Peyer's patch (tissue), 4 donors: ENCODE data around the gene GOLGA5. TPM values are rescaled to one million over a fixed set of nuclear protein-coding genes. Genes with fewer than 3 reads are reported as not detected.

Source experiments
- DNase-seq, 3 donors: peaks; one replicate each; pipeline ENCODE4 v3.0.0-alpha.2; 2017 to 2019
- H3K27ac ChIP-seq, 4 donors: fragments of 200-600 bp; sonication (generic); one replicate each; pipeline ENCODE4 v1.5.1; 2016 to 2019
- H3K27me3 ChIP-seq, 2 donors: fragments of 200-600 bp; sonication (generic); one replicate each; pipeline ENCODE4 v1.5.1; 2019
- H3K36me3 ChIP-seq, 3 donors: fragments of 200-600 bp; sonication (generic); one replicate each; pipeline ENCODE4 v1.5.1; 2016 to 2019
- H3K4me1 ChIP-seq, 4 donors: fragments of 200-600 bp; sonication (generic); one replicate each; pipeline ENCODE4 v1.5.1; 2016 to 2019
- H3K4me3 ChIP-seq, 4 donors: fragments of 200-600 bp; sonication (generic); 1 replicate in 3 of 4; 2 replicates in 1 of 4; pipeline ENCODE4 v1.5.1; 2016 to 2019; ENCODE audit warnings: mild to moderate bottlenecking in 1 of 4
- H3K9me3 ChIP-seq, 4 donors: fragments of 200-600 bp; sonication (generic); one replicate each; pipeline ENCODE4 v1.5.1; 2016 to 2019; ENCODE audit warnings: mild to moderate bottlenecking in 1 of 4
- POLR2A ChIP-seq, 2 donors: fragments of 450-650 bp; IDR thresholded peaks; one replicate each; pipeline ENCODE4 v1.5.1; 2017; ENCODE audit warnings: antibody characterized with exemption in 2 of 2, mild to moderate bottlenecking in 2 of 2, moderate library complexity in 2 of 2
- total RNA-seq, 4 donors: library from RNA; depleted of rRNA; stranded (reverse); fragments of >200 nt; gene quantifications; one replicate each; pipeline ENCODE4 v1.1.0, GENCODE V29; 2016
- TF ChIP-seq, protein P1 (sequence below), 6 experiments: fragments of 450-650 bp in 4 of 6; fragments of 200-600 bp in 2 of 6; sonication (generic) in 1 of 6; IDR thresholded peaks; one replicate each; pipeline ENCODE4 v1.5.1; 2017 to 2019; ENCODE audit warnings: antibody characterized with exemption in 6 of 6, mild to moderate bottlenecking in 3 of 6, moderate library complexity in 1 of 6

Gene GOLGA5
- total RNA-seq, 4 donors from 2014 or later = 29.9 to 49.5 (median 34.6) TPM

DNA sequence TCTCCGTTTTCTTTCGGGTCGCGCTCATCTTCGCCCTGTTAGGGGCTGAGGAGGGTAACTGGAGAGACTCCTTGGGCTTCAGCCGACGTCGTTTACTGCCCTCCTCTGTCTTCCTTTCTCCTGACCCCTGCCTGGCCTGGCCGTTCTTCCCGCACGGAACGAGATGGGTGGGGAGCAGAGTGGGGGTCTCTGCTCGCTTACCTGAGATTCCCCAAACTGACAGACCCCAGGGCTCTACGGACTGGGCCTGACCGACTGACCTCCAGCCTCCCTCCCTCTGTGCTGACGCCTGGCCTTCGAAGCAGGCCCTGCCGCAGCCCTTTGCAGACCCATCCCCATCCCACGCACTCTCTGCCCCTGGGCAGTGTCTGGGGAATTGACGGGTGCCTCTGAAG lies 439 bp downstream of the GOLGA5 start:
- H3K4me3 ChIP-seq = peak overlapping the region; percentile 86 to 92 (median 89)
- peaks cover 0 to 1% (median 0%) of the 10 kb centered on the region in 4 donors for H3K9me3 ChIP-seq
- peaks cover 0 to 25% (median 6%) of the 10 kb centered on the region in 4 donors for H3K4me1 ChIP-seq
- no peak for TF ChIP-seq POLR2A (IDR thresholded peaks at IDR 0.05)
- TF ChIP-seq, protein P1, sequence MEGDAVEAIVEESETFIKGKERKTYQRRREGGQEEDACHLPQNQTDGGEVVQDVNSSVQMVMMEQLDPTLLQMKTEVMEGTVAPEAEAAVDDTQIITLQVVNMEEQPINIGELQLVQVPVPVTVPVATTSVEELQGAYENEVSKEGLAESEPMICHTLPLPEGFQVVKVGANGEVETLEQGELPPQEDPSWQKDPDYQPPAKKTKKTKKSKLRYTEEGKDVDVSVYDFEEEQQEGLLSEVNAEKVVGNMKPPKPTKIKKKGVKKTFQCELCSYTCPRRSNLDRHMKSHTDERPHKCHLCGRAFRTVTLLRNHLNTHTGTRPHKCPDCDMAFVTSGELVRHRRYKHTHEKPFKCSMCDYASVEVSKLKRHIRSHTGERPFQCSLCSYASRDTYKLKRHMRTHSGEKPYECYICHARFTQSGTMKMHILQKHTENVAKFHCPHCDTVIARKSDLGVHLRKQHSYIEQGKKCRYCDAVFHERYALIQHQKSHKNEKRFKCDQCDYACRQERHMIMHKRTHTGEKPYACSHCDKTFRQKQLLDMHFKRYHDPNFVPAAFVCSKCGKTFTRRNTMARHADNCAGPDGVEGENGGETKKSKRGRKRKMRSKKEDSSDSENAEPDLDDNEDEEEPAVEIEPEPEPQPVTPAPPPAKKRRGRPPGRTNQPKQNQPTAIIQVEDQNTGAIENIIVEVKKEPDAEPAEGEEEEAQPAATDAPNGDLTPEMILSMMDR (IDR thresholded peaks at IDR 0.05) = no peak
- H3K27me3 ChIP-seq = no peaks in the 10 kb centered on the region
- DNase-seq = no peak
- H3K27ac ChIP-seq = peak overlapping the region; percentile 84 to 90 (median 84)
- peaks cover 0 to 16% (median 0%) of the 10 kb centered on the region in 3 donors for H3K36me3 ChIP-seq

DNA sequence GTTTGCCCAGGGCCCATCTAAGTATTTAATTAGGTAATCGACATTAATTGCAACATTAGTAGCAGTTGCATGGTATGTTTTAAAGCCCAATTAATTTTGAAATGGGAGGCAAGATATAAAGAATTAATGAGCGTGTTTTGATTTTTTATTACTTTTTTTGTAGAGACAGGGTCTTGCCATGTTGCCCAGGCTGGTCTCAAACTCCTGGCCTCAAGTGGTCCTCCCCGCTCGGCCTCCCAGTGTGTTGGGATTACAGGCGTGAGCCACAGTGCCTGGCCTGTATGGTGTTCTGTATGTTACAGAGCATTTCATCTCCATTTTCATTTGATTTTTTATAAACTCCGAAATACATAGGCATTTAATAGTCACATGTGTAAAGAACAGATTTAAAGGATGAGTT lies 856 bp downstream of the GOLGA5 start:
- H3K4me3 ChIP-seq = peak overlapping the region; percentile 86 to 92 (median 89)
- H3K9me3 ChIP-seq = no peaks in the 10 kb centered on the region
- peak overlapping the region; percentile 84 to 90 (median 84) for H3K27ac ChIP-seq
- no peak for TF ChIP-seq POLR2A (IDR thresholded peaks at IDR 0.05)
- TF ChIP-seq, protein P1 (IDR thresholded peaks at IDR 0.05) = no peak
- H3K36me3 ChIP-seq = peaks cover 0 to 16% (median 0%) of the 10 kb centered on the region in 3 donors
- no peak for DNase-seq
- no peaks in the 10 kb centered on the region for H3K27me3 ChIP-seq
- peaks cover 0 to 29% (median 6%) of the 10 kb centered on the region in 4 donors for H3K4me1 ChIP-seq

DNA sequence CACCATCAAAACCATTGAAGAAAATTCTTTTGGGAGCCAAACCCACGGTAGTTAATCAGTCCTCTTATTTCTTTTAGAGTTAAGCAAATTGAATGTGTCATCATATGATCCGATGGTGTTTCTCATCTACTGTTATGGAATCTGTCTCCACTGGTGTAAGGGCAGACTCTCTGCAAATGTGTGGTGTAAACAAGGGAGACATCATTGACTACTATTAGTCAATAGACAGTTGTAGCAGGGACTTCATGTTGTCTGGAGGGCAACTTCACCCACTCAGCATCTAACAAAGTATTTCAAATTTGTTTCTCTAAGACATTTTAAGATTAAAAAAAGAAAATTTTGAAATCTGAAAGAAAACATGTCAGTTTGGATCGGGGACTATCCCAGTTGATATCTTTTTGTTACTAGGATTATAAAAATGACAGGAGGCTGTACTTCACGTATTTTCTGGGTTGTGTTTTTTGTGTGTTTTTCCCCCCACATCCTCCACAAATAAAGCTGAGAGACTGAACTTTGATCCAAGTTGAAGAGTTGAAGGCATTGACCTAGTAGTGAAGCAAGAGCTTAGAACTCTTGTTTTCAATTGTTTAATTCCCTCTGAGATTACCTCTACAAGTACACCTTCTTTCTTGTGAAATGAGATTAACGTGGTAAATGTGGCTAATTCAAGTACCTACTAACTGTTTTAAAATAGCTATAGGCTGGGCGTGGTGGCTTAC lies 4.0 kb downstream of the GOLGA5 start:
- Histone ChIP-seq H3K27ac (no peak overlapping the region), H3K36me3 (peaks cover 0 to 16% (median 0%) of the 10 kb centered on the region in 3 donors), H3K27me3 (no peaks in the 10 kb centered on the region), H3K4me1 (peaks cover 0 to 38% (median 6%) of the 10 kb centered on the region in 4 donors), H3K9me3 (no peaks in the 10 kb centered on the region), H3K4me3 (no peak overlapping the region)
- no peak for DNase-seq
- TF ChIP-seq, protein P1 (IDR thresholded peaks at IDR 0.05) = no peak
- TF ChIP-seq POLR2A (IDR thresholded peaks at IDR 0.05) = no peak

DNA sequence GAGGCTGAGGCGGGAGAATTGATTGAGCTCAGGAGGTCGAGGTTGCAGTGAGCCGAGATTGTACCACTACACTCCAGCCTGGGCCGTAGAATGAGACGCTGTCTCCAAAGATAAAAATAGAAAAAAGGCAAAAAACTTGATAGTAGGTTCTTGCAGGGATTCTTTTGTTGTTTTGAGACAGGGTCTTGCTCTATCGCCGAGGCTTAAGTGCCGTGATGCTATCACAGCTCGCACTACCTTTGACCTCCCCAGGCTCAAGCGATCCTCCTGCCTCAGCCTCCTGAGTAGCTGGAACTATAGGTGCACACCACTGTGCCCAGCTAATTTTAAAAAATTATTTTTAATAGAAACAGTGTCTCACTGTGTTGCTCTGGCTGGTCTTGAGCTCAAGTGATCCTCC lies 4.7 kb downstream of the GOLGA5 start:
- Histone ChIP-seq H3K9me3 (no peaks in the 10 kb centered on the region), H3K27me3 (no peaks in the 10 kb centered on the region), H3K27ac (no peak overlapping the region), H3K36me3 (peaks cover 0 to 16% (median 0%) of the 10 kb centered on the region in 3 donors), H3K4me1 (peaks cover 0 to 32% (median 6%) of the 10 kb centered on the region in 4 donors), H3K4me3 (no peak overlapping the region)
- TF ChIP-seq, protein P1 (IDR thresholded peaks at IDR 0.05) = no peak
- TF ChIP-seq POLR2A (IDR thresholded peaks at IDR 0.05) = no peak
- no peak for DNase-seq

DNA sequence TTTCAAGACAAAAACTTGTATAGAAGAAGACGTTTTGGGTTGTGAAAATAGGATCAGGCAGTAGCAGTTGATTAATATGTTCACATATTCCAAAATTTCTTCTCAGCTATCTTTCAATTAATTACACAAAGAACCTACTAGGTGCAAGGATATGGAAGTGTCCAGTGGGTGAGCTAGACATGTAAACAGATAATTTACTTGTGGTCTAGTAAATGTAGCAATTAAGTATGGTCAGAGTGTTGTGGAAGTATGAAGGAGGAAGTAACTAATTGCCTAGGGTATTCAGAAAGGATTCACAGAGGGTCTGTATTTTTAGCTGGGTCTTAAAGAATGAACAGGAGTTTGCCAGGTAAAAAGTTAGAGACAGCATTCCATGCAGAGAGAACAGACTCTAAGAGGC lies 5.9 kb downstream of the GOLGA5 start:
- no peak for DNase-seq
- Histone ChIP-seq H3K4me3 (no peak overlapping the region), H3K9me3 (no peaks in the 10 kb centered on the region), H3K27me3 (no peaks in the 10 kb centered on the region), H3K27ac (no peak overlapping the region), H3K4me1 (peaks cover 0 to 29% (median 6%) of the 10 kb centered on the region in 4 donors), H3K36me3 (peaks cover 0 to 16% (median 0%) of the 10 kb centered on the region in 3 donors)
- no peak for TF ChIP-seq POLR2A (IDR thresholded peaks at IDR 0.05)
- TF ChIP-seq, protein P1 (IDR thresholded peaks at IDR 0.05) = no peak
